ENCODE data around the gene SLC9A6.
"Not testable (repeated sequence)": the region's sequence is repeated elsewhere in the genome, so short reads cannot be mapped to it uniquely, and the experiment has no call there.

SLC9A6 gene

DNA sequence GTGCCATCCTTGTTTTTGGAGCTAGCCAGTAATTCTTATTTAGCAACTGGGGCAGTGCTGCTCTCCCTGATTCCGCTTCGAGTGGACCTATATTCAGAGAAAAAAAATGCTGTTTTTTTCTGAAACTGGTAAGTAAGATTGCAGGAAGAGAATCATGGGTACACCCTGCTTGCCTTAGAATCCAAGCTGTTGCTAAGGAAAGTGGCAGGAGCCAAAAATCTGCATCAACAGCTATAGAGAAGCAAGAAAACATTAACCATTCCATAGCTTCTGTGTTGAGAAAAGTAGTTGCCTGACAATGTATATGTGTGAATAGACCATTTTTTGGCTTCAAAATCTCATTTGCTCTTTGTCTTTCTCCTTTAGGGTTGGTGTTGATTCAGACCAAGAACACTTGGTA lies 44.5 kb downstream of the SLC9A6 start:
- DNase-seq (ENCODE audit: low read depth in 2 of 2): no peak

DNA sequence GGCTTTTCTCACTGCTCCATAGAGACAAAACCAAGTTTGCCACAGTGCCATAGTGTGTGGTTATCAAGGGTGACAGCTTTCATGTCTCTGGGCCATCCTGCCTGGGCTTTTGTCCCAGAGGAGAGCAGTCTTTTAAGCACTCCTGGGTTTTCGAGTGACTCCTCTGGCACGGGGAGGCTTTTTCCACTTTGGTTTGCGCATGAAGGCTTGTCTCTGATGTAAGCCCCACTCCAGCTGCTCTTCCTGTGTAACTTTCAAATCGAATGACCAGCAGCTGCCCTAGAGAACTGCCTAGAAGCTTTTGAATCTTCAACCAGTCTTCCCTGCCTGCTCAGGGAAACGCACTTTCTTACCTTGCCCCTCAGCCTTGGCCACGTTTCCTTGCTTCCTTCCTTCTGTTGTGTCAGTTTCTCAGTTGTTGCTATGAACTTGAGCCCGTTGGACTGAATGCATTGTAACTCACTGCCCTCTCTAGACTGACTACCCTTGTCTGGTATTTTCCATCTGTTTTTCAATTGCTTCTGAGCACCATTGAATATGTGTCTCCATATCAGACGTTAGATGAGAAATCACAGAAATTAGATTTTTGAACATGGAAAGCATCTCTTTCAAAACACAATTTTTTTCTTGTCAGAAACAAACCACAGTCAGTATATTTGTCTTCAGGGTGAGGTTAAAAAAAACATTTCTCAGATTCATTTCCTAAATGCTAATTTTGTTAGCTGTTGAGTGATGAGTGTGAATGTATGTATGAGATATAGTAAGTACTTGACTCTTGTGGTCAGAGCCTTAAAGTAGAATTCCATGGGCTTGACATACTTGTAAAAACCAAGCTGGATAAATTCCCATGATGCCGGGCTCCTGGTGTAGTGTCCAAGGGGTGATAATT lies 45.3 kb downstream of the SLC9A6 start:
- peak; percentile 80 to 82 for DNase-seq (ENCODE audit: low read depth in 2 of 2)

DNA sequence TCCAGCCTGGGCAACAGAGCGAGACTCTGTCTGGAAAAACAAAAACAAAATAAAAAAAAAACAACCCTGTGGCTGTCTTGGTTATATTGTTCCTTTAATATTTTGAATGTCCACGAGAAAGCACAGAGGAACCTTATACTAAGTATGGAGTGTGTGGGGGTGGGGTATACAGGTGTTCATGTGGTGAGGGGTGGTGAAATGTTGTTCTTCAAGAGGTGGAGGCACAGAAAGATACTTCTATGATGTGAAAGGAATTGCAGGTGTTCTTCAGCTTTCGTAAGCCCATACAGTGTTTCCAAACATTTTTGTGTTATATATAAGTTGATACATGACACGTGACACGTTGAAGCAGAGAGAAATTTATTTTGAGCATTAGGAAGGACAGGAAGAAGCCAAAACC lies 46.4 kb downstream of the SLC9A6 start:
- DNase-seq (ENCODE audit: low read depth in 2 of 2): no peak

DNA sequence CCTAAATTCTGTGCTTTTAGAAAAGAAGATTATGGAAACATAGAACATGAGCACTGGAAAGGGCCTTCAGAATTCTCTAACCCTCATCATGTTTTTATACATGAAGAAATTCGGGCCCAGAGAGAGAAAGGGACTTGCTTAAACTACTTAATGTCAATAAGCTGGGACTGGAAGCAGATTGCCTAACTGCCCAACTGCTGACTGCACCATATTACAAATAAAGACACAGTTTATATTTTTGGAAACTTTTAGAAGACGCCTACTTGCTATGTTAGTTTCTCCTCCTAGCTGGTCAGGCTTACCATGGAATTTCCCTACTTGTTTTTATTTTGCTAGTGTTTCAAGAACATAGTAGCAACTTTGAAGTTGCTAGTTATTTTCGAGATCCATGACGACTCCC lies 47.1 kb downstream of the SLC9A6 start:
- no peak for DNase-seq (ENCODE audit: low read depth in 2 of 2)

DNA sequence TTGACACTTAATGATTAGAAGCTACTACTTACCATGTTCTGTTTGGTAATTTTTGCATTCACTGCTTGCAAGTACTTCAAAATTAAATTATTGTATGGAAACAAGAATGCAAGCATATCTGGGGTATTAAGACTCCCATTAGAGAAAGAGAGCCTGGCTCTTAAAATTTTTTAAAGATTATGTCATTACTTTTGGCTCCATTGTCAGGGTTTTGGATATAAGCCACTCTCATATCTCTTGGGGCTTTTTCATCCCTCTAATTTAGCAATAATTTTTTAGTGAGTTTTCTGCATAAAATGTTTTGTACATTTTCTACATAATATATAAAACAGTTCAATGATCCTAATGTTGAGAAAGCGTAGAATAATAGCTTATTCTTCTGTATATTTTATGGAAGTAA lies 49.4 kb downstream of the SLC9A6 start:
- DNase-seq (ENCODE audit: low read depth in 2 of 2): no peak

DNA sequence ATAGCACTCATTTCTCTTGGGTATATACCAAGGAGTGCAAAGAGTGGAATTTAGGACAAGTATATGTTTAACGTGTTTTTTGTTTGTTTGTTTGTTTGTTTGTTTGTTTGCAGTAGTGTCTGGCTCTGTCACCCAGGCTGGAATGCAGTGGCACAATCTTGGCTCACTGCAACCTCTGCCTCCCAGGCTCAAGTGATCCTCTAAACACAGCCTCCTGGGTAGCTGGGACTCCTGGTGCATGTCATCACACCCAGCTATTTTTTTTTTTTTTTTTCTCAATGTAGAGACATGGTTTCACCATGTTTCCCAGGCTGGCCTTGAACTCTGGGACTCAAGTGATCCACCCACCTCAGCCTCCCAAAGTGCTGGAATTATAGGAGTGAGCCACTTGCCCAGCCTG lies 50.4 kb downstream of the SLC9A6 start:
- no peak for DNase-seq (ENCODE audit: low read depth in 2 of 2)

DNA sequence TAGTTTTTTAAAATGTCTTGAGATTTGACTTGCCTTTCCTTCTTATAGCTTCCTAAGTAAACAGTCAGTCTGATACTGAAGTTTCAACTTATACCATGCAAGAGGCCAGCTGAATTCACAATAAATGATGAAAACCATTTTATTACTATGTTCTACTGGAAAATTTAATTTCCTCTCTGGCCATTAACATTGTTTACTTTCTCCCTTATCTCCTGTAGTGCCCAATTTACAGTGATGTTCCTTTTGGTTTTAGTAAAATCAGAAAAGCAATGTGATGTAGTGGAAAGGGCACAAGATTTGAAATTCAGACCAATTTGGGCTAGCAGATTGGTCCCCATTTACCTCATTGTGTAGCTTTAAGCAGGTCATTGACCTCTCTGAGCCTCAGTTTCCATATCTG lies 54.2 kb downstream of the SLC9A6 start:
- no peak for DNase-seq (ENCODE audit: low read depth in 2 of 2)

DNA sequence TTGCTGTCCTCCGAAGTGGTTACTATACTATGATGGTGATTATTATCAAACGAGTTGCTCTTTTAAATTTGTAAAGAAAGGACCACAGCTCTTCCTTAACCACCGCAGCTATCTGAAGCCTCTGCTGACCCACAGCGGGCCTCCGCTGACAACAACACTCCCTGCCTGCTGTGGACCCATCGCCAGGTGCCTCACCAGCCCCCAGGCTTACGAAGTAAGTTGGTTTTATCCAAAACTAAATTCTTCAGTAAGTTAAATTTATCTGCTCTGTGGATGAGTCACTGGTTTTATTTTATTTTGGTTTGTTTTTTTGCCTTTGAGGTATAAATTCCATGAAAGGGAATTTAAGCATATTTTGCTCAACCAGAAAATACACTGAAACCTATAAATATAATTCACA lies 54.7 kb downstream of the SLC9A6 start:
- no peak for DNase-seq (ENCODE audit: low read depth in 2 of 2)

DNA sequence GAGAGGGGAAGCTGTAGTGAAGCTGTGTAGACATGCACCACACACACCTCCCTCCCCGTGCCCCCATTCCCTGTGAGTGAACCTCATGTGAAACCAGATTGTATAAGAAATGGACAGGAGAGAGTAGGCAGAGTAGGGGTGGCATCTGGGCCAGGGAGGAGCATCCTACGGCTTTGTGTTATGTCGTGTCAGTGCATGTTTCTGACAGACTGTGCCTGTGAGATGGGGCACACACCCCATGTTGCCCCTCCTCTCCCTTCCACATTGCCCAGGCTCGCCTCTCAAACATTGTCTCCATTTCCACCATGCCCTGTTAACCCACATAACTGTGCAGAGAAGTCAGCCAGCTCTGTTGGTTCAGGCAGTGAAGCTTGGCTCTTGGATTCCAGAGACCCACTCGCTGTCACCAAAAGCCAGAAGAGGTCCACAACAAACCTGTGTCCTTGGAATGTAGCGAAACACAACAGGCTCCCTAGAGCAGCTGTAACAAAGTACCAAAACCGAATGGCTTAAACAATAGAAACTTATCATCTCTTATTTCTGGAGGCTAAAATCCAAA lies 56.1 kb downstream of the SLC9A6 start:
- DNase-seq (ENCODE audit: low read depth in 2 of 2): no peak

DNA sequence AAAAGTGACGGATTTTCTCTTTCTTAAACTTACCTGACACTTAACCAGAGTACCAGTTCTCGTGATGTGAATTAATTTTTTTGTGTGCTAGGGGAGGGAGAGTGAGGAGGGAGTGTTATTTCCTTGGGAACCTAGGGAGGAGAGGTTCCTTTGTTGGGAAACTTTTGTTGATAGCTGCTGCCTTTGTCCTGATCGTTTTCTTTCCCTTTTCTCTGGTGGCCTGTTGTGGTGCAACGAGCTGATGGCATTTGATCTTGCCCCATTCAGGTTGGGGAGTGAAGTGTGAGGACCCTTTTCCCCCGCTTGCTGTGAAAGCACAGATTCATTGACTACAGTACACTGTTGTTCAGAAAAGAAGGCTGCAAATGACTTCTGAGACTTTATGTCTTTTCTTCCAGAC lies 59.8 kb downstream of the SLC9A6 start:
- DNase-seq (ENCODE audit: low read depth in 2 of 2): no peak

DNA sequence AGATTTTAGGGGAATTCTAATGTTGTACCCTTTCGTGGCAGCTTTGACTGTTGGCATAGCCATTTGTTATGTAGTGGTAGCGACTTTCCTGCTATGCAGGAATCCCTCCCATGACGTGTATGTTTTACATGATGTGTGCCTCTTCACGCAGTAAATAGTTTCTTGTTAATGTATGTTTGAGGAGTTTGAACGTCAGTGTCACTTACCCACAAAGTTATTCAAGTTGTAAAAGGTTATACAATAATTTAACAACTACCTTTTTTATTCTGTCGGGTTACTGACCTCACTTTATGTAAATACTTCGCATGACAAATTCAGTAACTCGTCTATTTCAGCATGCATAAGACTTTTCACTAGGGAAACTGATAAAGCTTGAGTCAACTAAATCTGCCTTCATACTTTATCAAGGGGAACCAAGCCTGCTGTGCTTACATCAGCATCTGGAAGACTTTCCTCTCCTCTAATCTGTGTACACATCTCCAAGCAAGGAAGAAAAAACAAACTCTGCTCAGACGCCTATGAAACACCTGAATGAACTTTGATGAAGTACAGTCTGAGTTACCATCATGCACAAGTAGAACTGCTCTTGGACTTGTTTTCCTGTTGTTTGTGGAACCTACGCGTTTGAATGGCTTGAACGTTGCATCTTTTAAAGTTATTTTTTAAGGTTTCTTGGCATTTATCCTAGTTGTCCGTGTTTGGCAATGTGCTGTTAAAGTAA lies 61.2 kb downstream of the SLC9A6 start:
- no peak for DNase-seq (ENCODE audit: low read depth in 2 of 2)

DNA sequence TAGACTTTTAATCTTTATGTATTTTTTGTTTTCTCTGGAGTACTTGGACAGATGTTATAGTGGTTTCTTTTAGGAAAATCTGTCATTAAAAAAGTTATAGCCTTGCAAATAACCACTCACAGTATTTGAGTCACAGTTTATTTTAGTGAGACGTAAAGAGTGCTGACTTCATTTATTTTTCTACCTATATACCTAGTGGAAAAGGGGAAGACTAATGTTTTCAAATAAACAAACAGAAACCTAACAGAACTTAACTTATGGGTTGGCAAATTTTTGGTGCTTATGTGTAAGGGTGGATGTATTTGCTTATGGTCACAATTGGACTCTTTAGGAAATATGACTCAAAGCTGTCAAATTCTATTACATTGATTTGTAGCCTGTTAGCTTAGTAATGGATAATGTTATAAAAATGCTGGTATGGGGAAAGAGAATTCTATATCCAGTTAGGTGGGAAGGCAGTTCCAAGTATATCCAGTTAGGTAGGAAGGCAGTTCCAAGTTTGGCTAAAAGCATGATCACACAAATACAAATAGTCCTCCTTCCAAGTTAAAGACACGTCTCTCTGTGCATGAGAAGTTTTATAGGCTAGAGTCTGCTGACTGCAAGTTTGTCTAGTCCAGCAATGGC lies 61.9 kb downstream of the SLC9A6 start:
- no peak for DNase-seq (ENCODE audit: low read depth in 2 of 2)

DNA sequence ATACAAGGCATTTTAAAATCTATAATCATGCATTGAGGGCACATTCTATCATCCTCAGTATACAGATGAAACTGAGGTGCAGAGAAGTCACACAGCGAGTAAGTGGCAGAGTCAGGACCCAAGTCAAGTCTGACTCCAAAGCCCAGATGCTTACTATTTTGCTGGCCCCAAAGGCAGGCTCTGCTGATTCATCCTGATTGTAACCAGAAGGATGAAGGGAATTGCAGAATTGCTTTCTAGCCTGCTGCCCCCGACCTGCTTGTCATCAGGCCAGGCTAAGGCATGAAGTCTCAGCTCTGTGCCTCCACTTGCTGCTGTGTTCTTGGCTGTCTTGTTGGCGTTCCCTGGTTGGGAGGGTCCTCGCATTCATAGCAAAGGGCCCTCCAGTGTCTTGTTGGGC lies 62.7 kb downstream of the SLC9A6 start:
- DNase-seq (ENCODE audit: low read depth in 2 of 2): no peak

DNA sequence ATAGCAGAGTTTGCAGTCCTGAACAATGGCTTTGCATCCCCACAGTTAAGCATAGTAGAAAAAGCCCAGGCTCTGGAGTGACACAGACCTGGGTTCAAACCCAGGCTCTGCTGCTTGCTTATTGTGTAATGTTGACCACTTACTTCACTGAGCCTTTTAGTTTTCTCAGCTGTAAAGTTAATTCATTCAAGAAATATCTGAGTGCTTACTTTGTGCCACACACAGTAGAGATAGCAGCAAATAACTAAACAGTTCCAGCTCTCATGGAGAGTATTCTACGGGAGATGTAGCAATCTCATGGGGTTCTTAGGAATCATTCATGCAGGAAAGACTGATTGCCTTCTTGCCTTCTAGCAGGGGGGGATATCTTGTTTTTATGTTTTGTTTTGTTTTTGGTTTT lies 63.2 kb downstream of the SLC9A6 start:
- DNase-seq (ENCODE audit: low read depth in 2 of 2): no peak

DNA sequence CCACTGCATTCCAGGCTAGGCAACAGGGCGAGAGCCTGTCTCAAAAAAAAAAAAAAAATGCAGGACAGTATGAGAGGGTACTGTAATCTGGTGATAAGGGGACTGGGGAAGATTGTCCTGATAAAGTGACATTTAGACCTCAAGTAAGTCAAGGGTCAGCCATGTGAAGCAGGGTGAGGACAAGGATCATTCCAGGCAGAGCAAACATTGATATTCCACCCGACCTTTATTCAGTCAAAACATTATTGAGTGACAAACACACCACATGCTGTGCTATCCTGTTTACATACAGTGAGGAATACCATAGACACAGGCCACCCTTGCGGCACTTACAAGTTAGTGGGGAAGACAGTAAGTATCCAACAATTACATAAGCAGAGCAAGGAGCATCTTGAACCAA lies 64.4 kb downstream of the SLC9A6 start:
- no peak for DNase-seq (ENCODE audit: low read depth in 2 of 2)

DNA sequence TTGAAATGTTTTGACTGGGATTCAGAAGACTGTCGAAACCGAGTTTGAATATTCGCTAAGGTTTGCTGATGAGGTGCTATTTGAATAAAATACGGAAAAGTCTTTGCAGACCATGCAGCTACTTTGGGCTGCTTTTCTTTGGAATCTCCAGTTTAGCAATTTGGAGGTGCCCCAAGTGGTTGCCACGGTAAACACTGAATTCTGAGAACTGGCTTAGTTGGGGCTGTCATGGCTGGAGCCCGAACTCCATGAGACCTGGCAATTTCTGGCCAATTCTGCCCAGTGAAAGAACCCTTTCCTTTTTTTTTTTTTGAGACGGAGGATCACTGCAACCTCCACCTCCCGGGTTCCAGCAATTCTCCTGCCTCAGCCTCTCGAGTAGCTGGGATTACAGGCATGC lies 65.6 kb downstream of the SLC9A6 start:
- not testable (repeated sequence) for DNase-seq (ENCODE audit: low read depth in 2 of 2)

DNA sequence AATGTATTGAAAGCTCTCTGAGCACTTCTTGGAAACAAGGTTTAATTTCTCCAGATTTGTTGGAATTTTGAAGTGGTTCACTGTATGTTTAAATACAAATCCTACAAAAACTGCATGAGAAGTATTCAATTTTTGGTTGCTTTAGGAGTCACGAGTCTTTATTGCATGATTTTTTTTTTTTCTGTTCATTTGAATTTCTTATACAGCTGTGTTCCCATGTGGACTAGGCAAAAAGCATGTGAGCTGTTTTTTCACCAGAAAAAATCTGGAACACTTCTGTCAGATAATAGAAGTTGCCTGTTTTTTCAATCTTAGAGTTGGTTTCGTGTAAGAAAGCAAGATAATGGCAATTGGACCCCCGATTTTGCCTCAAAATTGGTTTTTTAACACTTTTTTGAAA lies 66.4 kb downstream of the SLC9A6 start:
- no peak for DNase-seq (ENCODE audit: low read depth in 2 of 2)

DNA sequence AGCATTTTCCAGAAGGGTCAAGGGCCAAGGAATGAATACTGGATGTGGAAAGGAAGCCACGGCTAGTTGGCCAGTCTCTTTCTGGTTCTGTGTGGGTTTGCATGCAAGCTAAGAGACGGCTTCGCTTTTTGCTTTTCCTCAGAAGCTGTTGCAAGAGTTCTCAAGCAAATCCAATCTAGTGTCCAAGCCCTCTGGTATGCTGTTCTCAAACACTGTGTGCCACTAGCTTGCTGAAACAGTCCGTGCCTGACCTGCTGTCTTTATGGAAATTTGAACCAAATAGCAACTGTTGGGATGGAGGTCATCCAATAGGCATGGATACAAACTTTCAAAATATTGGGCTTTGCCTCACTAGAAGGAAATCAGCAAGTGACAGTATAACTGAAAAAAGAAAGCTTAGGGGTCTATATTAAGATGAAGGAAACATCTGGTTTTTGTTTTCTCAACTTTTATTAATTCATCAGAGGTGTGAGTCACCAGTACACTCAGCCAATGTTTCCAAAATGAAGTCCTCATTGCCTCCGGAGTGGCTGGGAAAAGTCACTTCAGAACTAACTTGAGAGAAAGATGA lies 70.5 kb downstream of the SLC9A6 start:
- DNase-seq (ENCODE audit: low read depth in 2 of 2): peak in 1 of 2 experiments; percentile 42

DNA sequence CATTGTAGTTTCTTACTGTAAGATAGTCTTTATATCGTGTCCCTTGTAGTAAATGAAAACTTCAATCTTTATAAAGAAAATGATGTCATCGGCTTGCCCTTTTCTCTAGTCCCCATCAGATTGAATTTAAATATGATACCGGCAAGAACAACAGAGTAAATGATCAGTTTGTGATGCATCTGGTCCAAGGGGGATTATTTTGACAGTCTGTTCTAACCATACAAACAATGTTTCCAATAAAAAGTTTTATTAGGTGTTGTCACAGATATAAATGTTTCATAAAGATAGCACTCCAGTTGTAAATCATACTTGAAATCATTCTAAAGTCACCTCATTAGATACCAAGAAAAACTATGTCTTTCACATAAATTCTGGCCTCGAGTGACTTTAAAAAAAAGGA lies 72.3 kb downstream of the SLC9A6 start:
- no peak for DNase-seq (ENCODE audit: low read depth in 2 of 2)

DNA sequence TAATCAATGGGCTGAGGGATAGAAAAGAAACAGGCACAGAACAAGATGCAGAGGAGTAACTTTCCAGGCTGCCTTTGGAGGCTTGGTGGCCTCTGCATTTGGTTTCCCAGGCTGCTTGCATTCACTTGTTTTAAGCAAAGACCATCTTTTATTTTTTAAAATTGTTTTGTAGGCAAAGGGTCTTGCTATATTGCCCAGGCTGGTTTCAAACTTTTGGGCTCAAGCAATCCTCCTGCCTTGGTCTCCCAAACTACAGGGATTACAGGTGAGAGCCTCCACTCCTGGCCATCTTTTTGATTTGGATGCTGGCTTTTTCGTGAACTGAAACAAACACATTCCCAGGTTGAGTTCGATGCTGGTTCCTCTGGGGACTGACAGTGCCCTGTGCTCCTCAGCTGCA lies 74.1 kb downstream of the SLC9A6 start:
- no peak for DNase-seq (ENCODE audit: low read depth in 2 of 2)

DNA sequence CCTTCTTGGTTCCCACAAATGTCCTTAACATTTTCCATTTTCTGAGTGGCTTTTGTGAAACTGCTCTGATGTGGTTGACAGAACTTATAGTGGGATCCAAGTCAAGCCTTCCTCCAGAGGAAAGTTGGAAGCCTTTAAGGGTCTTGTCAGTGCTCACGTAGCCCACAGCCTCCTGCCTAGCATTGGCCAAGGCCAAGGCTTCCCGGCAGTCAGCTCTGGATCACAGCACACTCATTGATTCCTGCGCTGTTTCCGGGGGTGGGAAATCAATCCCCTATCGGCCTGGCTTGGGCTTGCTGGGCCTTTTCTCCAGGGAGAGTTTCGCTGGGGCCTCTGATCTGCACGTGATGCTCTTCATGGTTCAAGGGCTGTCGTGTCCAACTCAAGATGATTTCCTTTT lies 76.1 kb downstream of the SLC9A6 start:
- no peak for DNase-seq (ENCODE audit: low read depth in 2 of 2)

DNA sequence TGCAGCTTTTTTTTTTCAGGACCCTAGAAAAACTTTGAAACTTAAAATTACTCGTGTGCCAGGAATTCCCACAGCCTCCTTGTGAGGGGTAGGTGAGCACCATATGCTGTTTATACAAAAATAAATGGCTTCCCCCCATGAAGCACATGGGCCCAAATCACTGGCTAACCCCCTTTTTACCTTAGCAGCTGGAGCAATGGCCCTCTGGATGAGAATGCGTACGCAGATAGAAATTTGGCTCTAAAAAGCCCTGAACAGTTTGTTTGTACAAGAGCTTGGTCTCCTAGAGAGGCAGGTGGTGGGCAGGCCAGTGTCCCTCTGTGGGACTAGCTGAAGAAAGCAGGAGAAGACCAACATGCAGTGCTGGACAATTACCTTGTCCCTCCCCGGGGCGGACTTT lies 76.5 kb downstream of the SLC9A6 start:
- no peak for DNase-seq (ENCODE audit: low read depth in 2 of 2)
